T-cell (primary cell): ENCODE data around the gene ZDHHC18. TPM values are rescaled to one million over a fixed set of nuclear protein-coding genes. Genes with fewer than 3 reads are reported as not detected.

ENCODE experiments used
- ATAC-seq, 4 experiments: fragments of 200-7000 bp in 3 of 4; fragments of 150-1000 bp in 1 of 4; cut with Tn5 transposase; replicated peaks in 1 of 4; 1 replicate in 3 of 4; 2 replicates in 1 of 4; pipeline ENCODE4 v1.10.0; 2021; ENCODE audit warnings: moderate library complexity in 3 of 4, mild to moderate bottlenecking in 2 of 4, moderate number of reproducible peaks in 1 of 4
- CTCF ChIA-PET, 2 donors: fragments of 300-600 bp; sonication (Branson Sonifier 250); formaldehyde crosslinking; loops; one replicate each; lab custom pipeline; 2022; ENCODE audit warnings: antibody characterized with exemption in 2 of 2; lab: Charles Lee
- POLR2A ChIA-PET, 2 donors: fragments of 300-600 bp; sonication (Branson Sonifier 250); formaldehyde crosslinking; loops; one replicate each; lab custom pipeline; 2022; ENCODE audit warnings: antibody characterized with exemption in 2 of 2; lab: Charles Lee
- DNase-seq, 35 experiments: peaks; one replicate each; pipeline versions ENCODE4 v3.0.0 to v3.0.0-alpha.2; 2013 to 2023
- H3K27ac ChIP-seq: one replicate; pipeline ENCODE4 v1.5.1; 2013; ENCODE audit warnings: low read length
- H3K27me3 ChIP-seq, 2 experiments: replicated peaks in 1 of 2; 1 replicate in 1 of 2; 2 replicates in 1 of 2; pipeline versions ENCODE4 v1.6.1 to v1.7.0; 2013; ENCODE audit warnings: low read length in 1 of 2, mixed read lengths in 1 of 2; ENCODE audit not compliant: control insufficient read depth in 2 of 2, insufficient read depth in 2 of 2; ENCODE audit errors: extremely low read depth in 1 of 2
- H3K36me3 ChIP-seq, 2 donors: 1 replicate in 1 of 2; 2 replicates in 1 of 2; pipeline versions ENCODE4 v1.6.1 to v1.7.0; 2013; ENCODE audit warnings: low read length in 1 of 2; ENCODE audit not compliant: control insufficient read depth in 2 of 2, insufficient read depth in 1 of 2; ENCODE audit errors: extremely low read depth in 1 of 2
- H3K4me1 ChIP-seq, 2 experiments: 1 replicate in 1 of 2; 2 replicates in 1 of 2; pipeline versions ENCODE4 v1.6.1 to v1.7.0; 2013; ENCODE audit warnings: low read length in 2 of 2, mixed read lengths in 1 of 2; ENCODE audit not compliant: insufficient read depth in 2 of 2, control insufficient read depth in 1 of 2; ENCODE audit errors: extremely low read depth in 1 of 2
- H3K4me3 ChIP-seq, 2 donors: 1 replicate in 1 of 2; 2 replicates in 1 of 2; pipeline versions ENCODE4 v1.5.1 to v1.7.0; 2013; ENCODE audit warnings: mild to moderate bottlenecking in 2 of 2, low read length in 1 of 2, moderate library complexity in 1 of 2; ENCODE audit not compliant: control insufficient read depth in 1 of 2; ENCODE audit errors: extremely low read depth in 1 of 2
- H3K9me3 ChIP-seq: 2 replicates; pipeline ENCODE4 v1.7.0; 2013
- H3K27ac Mint-ChIP-seq, 2 donors: one replicate each; pipeline ENCODE4 v1.8.0; 2020 to 2021; ENCODE audit warnings: mild to moderate bottlenecking in 2 of 2, mixed read lengths in 2 of 2
- H3K27me3 Mint-ChIP-seq, 2 donors: one replicate each; pipeline ENCODE4 v1.8.0; 2021 to 2022; ENCODE audit warnings: mixed read lengths in 2 of 2
- H3K36me3 Mint-ChIP-seq: one replicate; pipeline ENCODE4 v1.8.0; 2021; ENCODE audit warnings: mixed read lengths
- H3K4me1 Mint-ChIP-seq, 3 donors: one replicate each; pipeline ENCODE4 v1.8.0; 2020 to 2022; ENCODE audit warnings: mixed read lengths in 3 of 3, mild to moderate bottlenecking in 1 of 3
- H3K4me3 Mint-ChIP-seq, 3 donors: one replicate each; pipeline ENCODE4 v1.8.0; 2020 to 2022; ENCODE audit warnings: mild to moderate bottlenecking in 3 of 3, mixed read lengths in 3 of 3, moderate library complexity in 3 of 3
- H3K9me3 Mint-ChIP-seq, 3 donors: one replicate each; pipeline ENCODE4 v1.8.0; 2020 to 2022; ENCODE audit warnings: mixed read lengths in 3 of 3
- WGBS: methylation state at CpG from one replicate; pipeline ENCODE4 v1.1.5; 2013; ENCODE audit warnings: missing lambda C conversion rate; ENCODE audit not compliant: insufficient coverage; 5-methylcytosine and 5-hydroxymethylcytosine counted together
- total RNA-seq, 35 experiments: library from RNA in 6 of 35; stranded (reverse) in 6 of 35; fragments of 120-200 nt in 1 of 35; gene quantifications; one replicate each; pipeline versions ENCODE4 v1.2.1 to v1.2.4 and lab custom pipeline; 2013 to 2026

ZDHHC18 gene
- total RNA-seq, 5 donors from 2014 or later (not counting 1 experiment from before 2014, with no cell fraction given): 41.1 to 59.9 (median 50.6) TPM

GRCh38 chr1:26789931-26790330 lies 36.6 kb upstream of the ZDHHC18 start:
- Histone ChIP-seq H3K36me3 (peaks cover 9 to 24% of the 10 kb centered on the region in 2 donors), H3K9me3 (no peaks in the 10 kb centered on the region), H3K27ac (peak overlapping the region; percentile 97), H3K4me3 (no peak overlapping the region), H3K4me1 (peaks cover 23 to 54% of the 10 kb centered on the region in 2 experiments), H3K27me3 (no peaks in the 10 kb centered on the region)
- ATAC-seq (no peak), DNase-seq (peak in 1 of 35 experiments; percentile 14)
- CTCF ChIA-PET: interaction anchor here (0.5 to 6.3 kb wide), 25 partner anchors 10 to 474 kb away, joined by 3 to 156 read pairs (median 4); partner anchors contain the start of gene NUDC (in 1 of the 2)
- no peaks in the 10 kb centered on the region for H3K27me3 Mint-ChIP-seq
- POLR2A ChIA-PET: interaction anchor here (0.6 to 1.3 kb wide), 7 partner anchors 10 to 870 kb away, joined by 3 to 7 read pairs (median 5); no protein-coding TSS in a partner anchor
- 51% methylated on average over 3 of the region's 4 CpGs for WGBS
- H3K27ac Mint-ChIP-seq: peak overlapping the region; percentile 94 to 99
- H3K4me3 Mint-ChIP-seq: peak overlapping the region in 1 of 3 donors; percentile 6
- peaks cover 56 to 67% (median 66%) of the 10 kb centered on the region in 3 donors for H3K4me1 Mint-ChIP-seq
- no peaks in the 10 kb centered on the region for H3K9me3 Mint-ChIP-seq
- H3K36me3 Mint-ChIP-seq: peaks cover 26% of the 10 kb centered on the region

GRCh38 chr1:26790551-26790953 lies 35.9 kb upstream of the ZDHHC18 start:
- H3K9me3 Mint-ChIP-seq: no peaks in the 10 kb centered on the region
- Histone ChIP-seq H3K4me3 (no peak overlapping the region), H3K27ac (peak overlapping the region; percentile 97), H3K36me3 (peaks cover 9 to 28% of the 10 kb centered on the region in 2 donors), H3K27me3 (no peaks in the 10 kb centered on the region), H3K4me1 (peaks cover 21 to 48% of the 10 kb centered on the region in 2 experiments), H3K9me3 (no peaks in the 10 kb centered on the region)
- DNase-seq: peak in 1 of 35 experiments; percentile 43
- peaks cover 51 to 61% (median 60%) of the 10 kb centered on the region in 3 donors for H3K4me1 Mint-ChIP-seq
- 21% methylated on average over 5 of the region's 5 CpGs for WGBS
- ChIA-PET POLR2A (interaction anchor here (0.6 to 1.3 kb wide), 5 partner anchors 54 to 871 kb away, joined by 3 to 7 read pairs (median 5); no protein-coding TSS in a partner anchor), CTCF (interaction anchor here (0.5 to 6.3 kb wide), 17 partner anchors 9 to 191 kb away, joined by 3 to 156 read pairs (median 4); no protein-coding TSS in a partner anchor)
- no peak for ATAC-seq
- no peaks in the 10 kb centered on the region for H3K27me3 Mint-ChIP-seq
- peak overlapping the region; percentile 94 to 99 for H3K27ac Mint-ChIP-seq
- H3K36me3 Mint-ChIP-seq: peaks cover 29% of the 10 kb centered on the region
- H3K4me3 Mint-ChIP-seq: peak overlapping the region in 1 of 3 donors; percentile 25

GRCh38 chr1:26791148-26791547 lies 35.3 kb upstream of the ZDHHC18 start:
- peak overlapping the region; percentile 94 to 99 for H3K27ac Mint-ChIP-seq
- Histone ChIP-seq H3K4me3 (no peak overlapping the region), H3K27ac (peak overlapping the region; percentile 97), H3K9me3 (no peaks in the 10 kb centered on the region), H3K4me1 (peaks cover 15 to 43% of the 10 kb centered on the region in 2 experiments), H3K36me3 (peaks cover 9 to 28% of the 10 kb centered on the region in 2 donors), H3K27me3 (no peaks in the 10 kb centered on the region)
- H3K27me3 Mint-ChIP-seq: no peaks in the 10 kb centered on the region
- WGBS: 100% methylated on average over 1 of the region's 6 CpGs
- CTCF ChIA-PET: interaction anchor here (0.5 to 6.3 kb wide), 10 partner anchors 8 to 192 kb away, joined by 3 to 156 read pairs (median 10); no protein-coding TSS in a partner anchor
- H3K9me3 Mint-ChIP-seq: no peaks in the 10 kb centered on the region
- H3K36me3 Mint-ChIP-seq: peaks cover 29% of the 10 kb centered on the region
- no peak overlapping the region for H3K4me3 Mint-ChIP-seq
- DNase-seq: no peak
- ATAC-seq: no peak
- peaks cover 46 to 55% (median 54%) of the 10 kb centered on the region in 3 donors for H3K4me1 Mint-ChIP-seq
- POLR2A ChIA-PET: interaction anchor here in 1 of 2 donors (0.5 kb wide), 1 partner anchor 184 kb away, joined by 5 read pairs; no protein-coding TSS in a partner anchor

GRCh38 chr1:26791626-26792025 lies 34.9 kb upstream of the ZDHHC18 start:
- no CpG with 5 or more reads among the region's 3 CpGs for WGBS
- no peak overlapping the region for H3K27ac ChIP-seq
- H3K27me3 ChIP-seq: no peaks in the 10 kb centered on the region
- Mint-ChIP-seq H3K9me3 (no peaks in the 10 kb centered on the region), H3K27me3 (no peaks in the 10 kb centered on the region), H3K4me1 (peaks cover 41 to 51% (median 49%) of the 10 kb centered on the region in 3 donors), H3K36me3 (peaks cover 33% of the 10 kb centered on the region), H3K27ac (peak overlapping the region; percentile 74 to 99), H3K4me3 (no peak overlapping the region)
- ChIA-PET POLR2A (no interaction called here), CTCF (interaction anchor here (0.8 to 6.3 kb wide), 4 partner anchors 41 to 190 kb away, joined by 3 to 156 read pairs (median 40); no protein-coding TSS in a partner anchor)
- H3K4me3 ChIP-seq: no peak overlapping the region
- H3K36me3 ChIP-seq: peaks cover 9 to 32% of the 10 kb centered on the region in 2 donors
- no peaks in the 10 kb centered on the region for H3K9me3 ChIP-seq
- ATAC-seq (no peak), DNase-seq (no peak)
- peaks cover 11 to 38% of the 10 kb centered on the region in 2 experiments for H3K4me1 ChIP-seq

- Mint-ChIP-seq H3K36me3 (peaks cover 41% of the 10 kb centered on the region), H3K27ac (peak overlapping the region; percentile 25 to 36), H3K4me1 (peaks cover 34 to 42% (median 39%) of the 10 kb centered on the region in 3 donors), H3K9me3 (no peaks in the 10 kb centered on the region), H3K4me3 (no peak overlapping the region), H3K27me3 (no peaks in the 10 kb centered on the region)
- Histone ChIP-seq H3K4me3 (no peak overlapping the region), H3K9me3 (no peaks in the 10 kb centered on the region), H3K27me3 (no peaks in the 10 kb centered on the region), H3K36me3 (peaks cover 9 to 39% of the 10 kb centered on the region in 2 donors), H3K27ac (no peak overlapping the region), H3K4me1 (peaks cover 5 to 28% of the 10 kb centered on the region in 2 experiments)
- WGBS: 90% methylated on average over 2 of the region's 2 CpGs
- ChIA-PET POLR2A (no interaction called here), CTCF (interaction anchor here in 1 of 2 donors (5.4 kb wide), 1 partner anchor 191 kb away, joined by 156 read pairs; no protein-coding TSS in a partner anchor)
- DNase-seq (no peak), ATAC-seq (no peak)
These were observed 33.6 kb upstream of the ZDHHC18 start for GRCh38 chr1:26792924-26793323.

GRCh38 chr1:26794391-26794790 lies 32.1 kb upstream of the ZDHHC18 start:
- Histone ChIP-seq H3K36me3 (peaks cover 9 to 39% of the 10 kb centered on the region in 2 donors), H3K27ac (no peak overlapping the region), H3K27me3 (no peaks in the 10 kb centered on the region), H3K9me3 (no peaks in the 10 kb centered on the region), H3K4me3 (no peak overlapping the region), H3K4me1 (peaks cover 0 to 15% of the 10 kb centered on the region in 2 experiments)
- Mint-ChIP-seq H3K36me3 (peaks cover 41% of the 10 kb centered on the region), H3K27ac (peak overlapping the region in 1 of 2 donors; percentile 35), H3K27me3 (no peaks in the 10 kb centered on the region), H3K9me3 (no peaks in the 10 kb centered on the region), H3K4me3 (no peak overlapping the region), H3K4me1 (peaks cover 30 to 38% (median 32%) of the 10 kb centered on the region in 3 donors)
- CTCF ChIA-PET: interaction anchor here in 1 of 2 donors (0.7 kb wide), 1 partner anchor 39 kb away, joined by 3 read pairs; no protein-coding TSS in a partner anchor
- 98% methylated on average over 5 of the region's 5 CpGs for WGBS
- DNase-seq (no peak), ATAC-seq (no peak)
- POLR2A ChIA-PET: no interaction called here
